Cardiac atrium fibroblast (primary cell): ENCODE results near the gene SCO2. TPM values are rescaled to one million over a fixed set of nuclear protein-coding genes. Genes with fewer than 3 reads are reported as not detected.

ENCODE experiments used
- total RNA-seq: library from RNA; depleted of rRNA; stranded (reverse); fragments of >200 nt; gene quantifications from 2 replicates; pipeline ENCODE4 v1.2.3, GENCODE V29; 2015

SCO2 gene, protein sequence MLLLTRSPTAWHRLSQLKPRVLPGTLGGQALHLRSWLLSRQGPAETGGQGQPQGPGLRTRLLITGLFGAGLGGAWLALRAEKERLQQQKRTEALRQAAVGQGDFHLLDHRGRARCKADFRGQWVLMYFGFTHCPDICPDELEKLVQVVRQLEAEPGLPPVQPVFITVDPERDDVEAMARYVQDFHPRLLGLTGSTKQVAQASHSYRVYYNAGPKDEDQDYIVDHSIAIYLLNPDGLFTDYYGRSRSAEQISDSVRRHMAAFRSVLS
- total RNA-seq: 0.81 and 1.6 TPM in 2 replicates

DNA sequence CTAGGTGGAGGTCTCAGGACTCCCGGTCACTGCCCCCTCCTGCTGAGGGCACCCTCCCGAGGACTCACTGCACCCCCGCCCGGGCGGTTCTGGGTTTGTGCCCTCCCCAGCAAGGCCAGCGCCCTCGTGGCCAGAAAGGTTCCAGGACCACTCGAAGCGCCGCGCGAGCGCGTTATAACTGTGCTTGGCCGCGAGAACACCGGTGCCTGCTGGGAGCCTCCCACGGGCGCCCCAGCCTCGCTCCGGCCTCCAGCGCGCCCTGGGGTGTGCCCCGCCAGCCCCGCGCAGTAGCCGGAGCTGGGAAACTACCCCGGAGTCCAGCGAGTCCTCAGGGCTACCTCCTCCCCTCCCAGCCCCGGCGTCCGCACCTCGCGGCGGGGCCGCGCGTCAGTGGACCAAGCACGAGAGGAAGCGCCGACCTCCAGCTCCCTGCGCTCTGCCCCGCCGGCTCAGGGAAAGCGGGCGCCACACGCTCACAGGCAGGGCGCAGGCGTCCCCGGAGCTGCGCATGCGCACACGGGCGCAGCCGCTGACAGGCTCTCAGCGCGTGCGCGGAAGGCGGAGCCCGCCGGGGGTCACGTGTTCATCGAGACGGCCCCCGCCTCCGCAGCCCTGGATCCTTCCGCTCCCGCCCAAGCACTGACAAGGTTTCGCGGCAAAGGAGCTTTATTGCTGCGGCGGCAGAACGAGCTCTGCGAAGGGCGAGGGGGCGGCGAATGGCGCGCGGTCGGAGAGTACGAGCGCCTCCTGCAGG, at the start of gene SCO2:
TSS of gene SCO2 (minus strand) at position 495 of the 754 bp plus-strand sequence. CDS start 1,187 bp downstream, outside the sequence.

DNA sequence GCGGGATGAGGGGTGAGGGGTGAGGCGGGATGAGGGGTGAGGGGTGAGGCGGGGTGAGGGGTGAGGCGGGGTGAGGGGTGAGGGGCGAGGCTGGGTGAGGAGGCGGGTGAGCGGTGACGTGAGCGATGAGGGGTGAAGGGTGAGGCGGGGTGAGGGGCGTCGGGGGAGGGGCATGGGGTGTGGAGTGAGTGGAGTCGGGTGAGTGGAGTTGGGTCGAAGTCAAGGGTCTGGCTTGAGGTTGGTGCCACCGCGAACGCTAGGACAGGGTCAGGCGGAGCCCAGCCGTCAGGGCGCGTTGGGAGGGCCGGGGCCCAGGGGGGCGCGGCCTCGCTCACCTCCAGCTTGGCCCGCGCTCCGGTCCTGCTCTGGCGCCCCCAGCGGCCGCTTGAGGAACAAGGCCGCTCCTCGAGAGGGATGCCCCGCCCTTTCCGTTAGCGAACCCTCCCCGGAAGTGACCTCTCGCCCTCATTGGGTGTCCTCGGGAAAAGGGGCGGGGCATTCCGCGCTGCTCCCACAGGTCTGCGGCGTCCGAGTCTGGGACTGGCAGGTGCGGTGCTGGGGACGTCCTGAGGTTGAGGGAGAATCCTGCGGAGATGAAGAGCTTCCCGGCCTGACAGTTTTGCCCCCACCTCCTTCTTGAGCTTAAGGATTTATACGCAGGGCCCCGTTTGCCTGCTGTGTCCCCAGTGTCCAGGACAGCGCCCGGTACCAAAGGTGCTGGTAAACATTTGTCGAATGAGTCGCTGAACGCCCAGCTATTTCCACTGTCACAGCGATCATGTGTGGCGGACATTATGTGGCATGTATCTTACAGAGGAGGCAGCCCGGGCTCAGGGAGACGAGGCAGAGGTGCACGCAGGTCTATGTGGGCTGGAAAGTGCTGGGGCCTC, 37.4 kb upstream of the SCO2 start, which contains the start of gene SYCE3:
TSS of gene SYCE3 (minus strand) at position 397 of the 890 bp plus-strand sequence. CDS start 6,514 bp downstream, outside the sequence.

GRCh38 chr22:50545522-50546325, 20.3 kb upstream of the SCO2 start, which contains the start of gene KLHDC7B:
Gene KLHDC7B, plus strand, starts transcription at chr22:50545899. Its CDS starts 345 bp downstream, at chr22:50546244.

DNA sequence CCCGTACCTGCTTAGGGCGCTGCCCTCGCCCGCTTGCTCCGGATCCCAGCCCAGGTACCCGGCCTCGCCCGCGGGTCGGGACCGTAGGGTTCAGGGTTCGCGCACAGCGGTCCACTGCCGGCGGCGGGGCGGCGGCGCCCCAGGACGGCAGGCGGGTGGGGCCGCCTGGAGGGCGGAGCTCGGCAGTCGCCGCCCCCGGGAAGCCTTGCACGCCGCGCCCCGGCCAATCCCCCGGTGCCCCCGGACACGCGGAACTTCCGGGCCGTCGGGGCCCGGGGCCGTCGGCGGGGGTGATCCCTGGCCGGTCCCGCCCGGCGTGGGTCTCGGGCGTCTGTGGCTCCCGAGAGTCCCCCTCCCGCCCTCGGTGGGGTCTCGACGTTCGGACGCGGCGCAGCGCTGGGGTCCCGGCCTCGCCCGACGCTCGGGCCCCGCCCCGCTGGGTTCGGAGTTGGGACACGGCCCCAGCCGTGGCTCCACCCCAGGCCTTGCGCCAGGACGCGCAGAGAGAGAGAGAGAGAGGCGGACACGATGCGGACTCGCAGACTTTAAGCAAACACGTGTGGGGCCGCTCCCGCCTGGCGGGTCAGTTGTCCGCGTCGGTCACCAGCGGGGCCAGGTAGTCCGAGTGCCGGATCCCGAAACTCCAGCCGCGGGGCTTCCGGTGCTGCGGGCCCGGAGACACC, 4.6 kb upstream of the SCO2 start, which contains the start of gene TYMP:
TSS of gene TYMP (minus strand) at position 116 of the 683 bp plus-strand sequence. CDS start 303 bp downstream, outside the sequence.

GRCh38 chr22:50507991-50508884, 17.2 kb downstream of the SCO2 start, which contains the start of gene NCAPH2:
Gene NCAPH2, plus strand, starts transcription at chr22:50508224. Its CDS starts 114 bp downstream, at chr22:50508338.

DNA sequence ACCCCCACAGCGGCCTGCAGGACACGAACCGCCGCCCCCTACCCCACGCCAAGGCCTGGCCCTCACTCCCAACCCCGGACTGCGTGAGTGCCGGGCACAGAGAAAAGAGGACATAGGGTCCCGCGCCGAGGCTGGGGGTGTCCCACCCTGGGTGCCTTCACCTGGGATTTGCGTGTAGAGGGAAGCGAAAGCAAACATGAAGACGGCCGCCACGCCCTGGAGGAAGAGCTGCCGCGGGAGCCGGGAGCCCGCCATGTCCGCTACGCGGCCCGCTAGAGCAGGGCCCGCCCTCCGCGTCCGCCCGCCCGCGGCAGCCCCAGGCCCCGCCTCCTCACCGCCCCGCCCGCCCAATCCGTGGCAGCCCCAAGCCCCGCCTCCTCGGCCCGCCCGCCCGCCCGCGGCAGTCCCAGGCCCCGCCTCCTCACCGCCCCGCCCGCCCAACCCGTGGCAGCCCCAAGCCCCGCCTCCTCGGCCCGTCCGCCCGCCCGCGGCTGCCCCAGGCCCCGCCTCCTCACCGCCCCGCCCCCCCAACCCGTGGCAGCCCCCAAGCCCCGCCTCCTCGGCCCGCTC, 17.9 kb downstream of the SCO2 start, which contains the start of gene LMF2:
TSS of gene LMF2 (minus strand) at position 282 of the 570 bp plus-strand sequence. CDS start at position 255, 27 bp downstream.

GRCh38 chr22:50486561-50487289, 38.7 kb downstream of the SCO2 start, which contains the start of gene MIOX:
Gene MIOX, plus strand, starts transcription at chr22:50486859. Its CDS starts 39 bp downstream, at chr22:50486898.

GRCh38 chr22:50481440-50482106, 43.8 kb downstream of the SCO2 start, which contains the start of gene ADM2:
Gene ADM2, plus strand, starts transcription at chr22:50481543. Its CDS starts 305 bp downstream, at chr22:50481848.

DNA sequence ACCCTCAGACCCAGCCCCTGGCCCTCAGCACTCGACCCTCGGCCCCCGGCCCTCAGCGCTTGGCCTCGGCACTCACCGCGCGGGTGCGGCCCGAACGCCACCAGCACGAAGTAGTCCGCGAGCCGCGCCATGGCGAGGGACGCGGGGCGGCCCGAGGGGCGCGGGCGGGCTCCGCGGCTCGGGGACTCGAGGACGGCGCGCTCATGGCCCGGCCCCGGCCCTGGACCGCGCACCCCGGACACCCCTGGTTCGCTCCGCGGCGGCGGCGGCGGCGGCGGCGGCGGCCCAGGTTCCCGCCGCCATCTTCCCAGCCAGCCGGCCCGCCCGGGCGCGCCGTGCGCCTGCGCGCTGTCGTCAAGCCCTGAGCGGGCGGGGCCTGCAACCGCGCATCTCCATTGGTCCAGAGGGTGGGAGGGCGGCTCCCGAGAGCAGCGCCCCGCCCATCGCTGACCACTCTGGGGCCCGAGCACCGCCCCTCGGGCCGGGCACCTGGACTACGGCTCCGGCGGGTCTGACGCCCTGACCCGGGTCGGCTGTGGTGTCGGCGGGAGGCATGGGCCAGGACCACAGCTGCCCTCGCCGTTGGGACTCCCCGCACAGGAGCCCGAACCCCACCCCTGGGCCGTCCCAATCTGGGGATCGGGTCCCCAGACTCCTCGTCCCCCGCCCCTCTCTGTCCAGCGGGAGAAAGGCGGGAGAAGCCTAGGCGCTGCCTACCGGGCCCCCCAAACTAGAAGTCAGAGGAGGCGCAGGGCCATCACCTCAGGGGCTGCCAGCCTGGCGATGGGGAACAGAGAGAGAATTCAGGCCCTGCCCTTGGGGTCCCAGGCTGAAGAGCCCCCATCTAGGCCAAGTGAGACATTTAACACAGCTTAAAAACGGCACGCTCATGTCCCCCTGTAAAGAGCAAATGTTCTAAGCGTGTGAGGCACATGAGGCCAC, 50.4 kb downstream of the SCO2 start, which contains the start of gene SBF1:
TSS of gene SBF1 (minus strand) at position 326 of the 942 bp plus-strand sequence. CDS start at position 131, 195 bp downstream.

Other genes with a start within 250 kb of the SCO2 start
- 84.8 and 155 TPM in 2 replicates for gene PLXNB2, start 218.0 kb downstream of the SCO2 start, total RNA-seq
- gene DENND6B, start 198.6 kb downstream of the SCO2 start, total RNA-seq: 0.81 and 4.5 TPM in 2 replicates
- 47.3 and 51.6 TPM in 2 replicates for gene PPP6R2, start 182.3 kb downstream of the SCO2 start, total RNA-seq
- 48.1 and 49.5 TPM in 2 replicates for gene SBF1, start 50.6 kb downstream of the SCO2 start, total RNA-seq
- gene ADM2, start 44.1 kb downstream of the SCO2 start, total RNA-seq: 10.2 and 10.8 TPM in 2 replicates
- not detected in 2 replicates for gene MIOX, start 38.7 kb downstream of the SCO2 start, total RNA-seq
- gene LMF2, start 17.9 kb downstream of the SCO2 start, total RNA-seq: 92.3 and 98.9 TPM in 2 replicates
- gene NCAPH2, start 17.4 kb downstream of the SCO2 start, total RNA-seq: 20.0 and 24.9 TPM in 2 replicates
- gene TYMP, start 4.4 kb upstream of the SCO2 start, total RNA-seq: 48.4 and 51.1 TPM in 2 replicates
- gene KLHDC7B, start 20.3 kb upstream of the SCO2 start, total RNA-seq: not detected in 2 replicates
- not detected in 2 replicates for gene SYCE3, start 37.3 kb upstream of the SCO2 start, total RNA-seq
- gene CPT1B, start 52.8 kb upstream of the SCO2 start, total RNA-seq: 1.8 TPM in 1 of 2 replicates, not detected in the other
- gene CHKB, start 57.3 kb upstream of the SCO2 start, total RNA-seq: 19.1 and 22.9 TPM in 2 replicates
- gene MAPK8IP2, start 75.2 kb upstream of the SCO2 start, total RNA-seq: 1.3 and 2.0 TPM in 2 replicates
- gene ARSA, start 102.6 kb upstream of the SCO2 start, total RNA-seq: 73.8 and 77.8 TPM in 2 replicates
- 1.4 and 2.4 TPM in 2 replicates for gene SHANK3, start 147.2 kb upstream of the SCO2 start, total RNA-seq
- not detected in 2 replicates for gene ACR, start 212.6 kb upstream of the SCO2 start, total RNA-seq